ENCODE results near the gene CCDC167. TPM values are rescaled to one million over a fixed set of nuclear protein-coding genes. Genes with fewer than 3 reads are reported as not detected.

The CCDC167 gene
- total RNA-seq, 1 experiment from 2014 or later = 19.6 TPM

- H3K9me3 ChIP-seq (ENCODE audit: low read length) = no peaks in the 10 kb centered on the region
- no peak overlapping the region for H3K27ac ChIP-seq (ENCODE audit: low read length)
- no peak overlapping the region for H2AFZ ChIP-seq (ENCODE audit: low read length)
- peaks cover 11% of the 10 kb centered on the region; the same call in 1 of the 2 replicates for H3K36me3 ChIP-seq (ENCODE audit: insufficient read depth, low read length)
- DNase-seq = no peak
- no peak overlapping the region for H3K4me3 ChIP-seq (ENCODE audit: low read length)
- no peaks in the 10 kb centered on the region for H3K79me2 ChIP-seq (ENCODE audit: low read length)
- H3K9ac ChIP-seq (ENCODE audit: low read length) = no peak overlapping the region
- H3K9me2 ChIP-seq (replicated peaks; ENCODE audit: insufficient read depth, low read length) = no peaks in the 10 kb centered on the region
- H4K20me1 ChIP-seq (ENCODE audit: insufficient read depth, low read depth, low read length) = no peaks in the 10 kb centered on the region
- H3K4me1 ChIP-seq (ENCODE audit: low read length) = no peaks in the 10 kb centered on the region
- no peak overlapping the region for H3K4me2 ChIP-seq (ENCODE audit: low read depth, low read length, poor library complexity, severe bottlenecking)
- H3K27me3 ChIP-seq (ENCODE audit: low read length) = no peaks in the 10 kb centered on the region
Measured at GRCh38 chr6:37474316-37474715, 25.4 kb downstream of the CCDC167 start.

DNA sequence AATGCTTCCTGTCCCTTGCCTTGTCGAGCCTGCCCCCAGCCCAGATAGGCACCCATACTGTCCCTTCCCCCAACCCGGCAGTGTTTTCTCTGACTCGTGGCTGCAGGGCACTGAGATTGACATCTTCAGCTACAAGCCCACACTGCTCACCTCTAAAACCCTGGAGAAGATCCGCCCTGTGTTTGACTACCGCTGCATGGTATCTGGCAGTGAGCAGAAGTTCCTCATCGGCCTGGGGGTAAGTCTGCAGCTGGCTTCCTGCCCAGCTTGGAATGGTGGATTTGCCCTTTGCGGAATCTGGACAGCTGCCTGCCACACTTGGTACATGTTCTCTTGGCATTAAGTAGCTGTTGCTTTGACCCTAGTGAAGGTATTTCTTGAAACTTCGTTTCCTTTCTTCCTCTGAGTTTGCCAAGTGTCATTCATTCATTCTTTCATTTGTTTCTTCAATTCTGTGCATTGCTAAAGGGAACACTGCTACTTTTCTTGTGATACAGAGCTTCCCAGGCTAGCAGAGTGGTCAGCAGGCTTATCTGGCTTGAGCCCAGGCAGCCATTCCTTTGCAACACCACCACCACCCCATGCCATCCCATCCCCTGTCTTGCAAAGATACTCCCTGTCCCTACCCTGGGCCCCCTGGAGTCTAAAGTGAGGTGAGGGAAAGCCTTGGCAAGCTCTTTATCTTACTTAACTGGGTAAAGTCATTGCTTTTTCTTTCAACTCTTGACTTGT, 26.2 kb downstream of the CCDC167 start:
- Histone ChIP-seq H3K9ac (ENCODE audit: low read length) (no peak overlapping the region), H3K9me2 (replicated peaks; ENCODE audit: insufficient read depth, low read length) (no peaks in the 10 kb centered on the region), H3K4me3 (ENCODE audit: low read length) (no peak overlapping the region), H3K79me2 (ENCODE audit: low read length) (no peaks in the 10 kb centered on the region), H3K9me3 (ENCODE audit: low read length) (no peaks in the 10 kb centered on the region), H3K27ac (ENCODE audit: low read length) (no peak overlapping the region), H4K20me1 (ENCODE audit: insufficient read depth, low read depth, low read length) (no peaks in the 10 kb centered on the region), H3K27me3 (ENCODE audit: low read length) (no peaks in the 10 kb centered on the region), H3K36me3 (ENCODE audit: insufficient read depth, low read length) (peaks cover 11% of the 10 kb centered on the region; the same call in 1 of the 2 replicates), H3K4me1 (ENCODE audit: low read length) (no peaks in the 10 kb centered on the region), H2AFZ (ENCODE audit: low read length) (no peak overlapping the region), H3K4me2 (ENCODE audit: low read depth, low read length, poor library complexity, severe bottlenecking) (no peak overlapping the region)
- DNase-seq = no peak

DNA sequence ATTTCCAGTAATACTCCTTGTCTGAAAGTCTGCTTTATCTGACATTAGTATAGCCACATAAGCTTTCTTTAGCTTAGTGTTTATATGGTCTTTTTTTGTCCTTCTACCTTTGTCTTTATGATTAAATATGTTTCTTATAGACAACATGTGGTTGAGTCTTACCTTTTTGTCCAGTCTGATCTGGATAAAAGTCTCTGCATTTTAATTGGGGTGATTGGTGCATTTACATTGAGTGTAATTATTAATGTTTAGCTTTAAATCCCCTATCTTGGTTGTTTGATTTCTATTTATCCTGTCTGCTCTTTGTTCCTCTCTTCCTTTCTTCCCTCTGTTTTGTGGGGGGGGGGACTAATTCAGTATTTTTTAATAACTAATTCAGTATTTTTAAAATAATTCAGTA, 32.0 kb downstream of the CCDC167 start:
- Histone ChIP-seq H3K79me2 (ENCODE audit: low read length) (peaks cover 9% of the 10 kb centered on the region; the same call in 1 of the 2 replicates), H3K4me1 (ENCODE audit: low read length) (no peaks in the 10 kb centered on the region), H3K4me3 (ENCODE audit: low read length) (no peak overlapping the region), H3K27ac (ENCODE audit: low read length) (no peak overlapping the region), H4K20me1 (ENCODE audit: insufficient read depth, low read depth, low read length) (no peaks in the 10 kb centered on the region), H3K9me2 (replicated peaks; ENCODE audit: insufficient read depth, low read length) (no peaks in the 10 kb centered on the region), H3K9ac (ENCODE audit: low read length) (no peak overlapping the region), H2AFZ (ENCODE audit: low read length) (no peak overlapping the region), H3K27me3 (ENCODE audit: low read length) (no peaks in the 10 kb centered on the region), H3K4me2 (ENCODE audit: low read depth, low read length, poor library complexity, severe bottlenecking) (no peak overlapping the region), H3K36me3 (ENCODE audit: insufficient read depth, low read length) (peaks cover 34% of the 10 kb centered on the region), H3K9me3 (ENCODE audit: low read length) (peaks cover 7% of the 10 kb centered on the region)
- no peak for DNase-seq

DNA sequence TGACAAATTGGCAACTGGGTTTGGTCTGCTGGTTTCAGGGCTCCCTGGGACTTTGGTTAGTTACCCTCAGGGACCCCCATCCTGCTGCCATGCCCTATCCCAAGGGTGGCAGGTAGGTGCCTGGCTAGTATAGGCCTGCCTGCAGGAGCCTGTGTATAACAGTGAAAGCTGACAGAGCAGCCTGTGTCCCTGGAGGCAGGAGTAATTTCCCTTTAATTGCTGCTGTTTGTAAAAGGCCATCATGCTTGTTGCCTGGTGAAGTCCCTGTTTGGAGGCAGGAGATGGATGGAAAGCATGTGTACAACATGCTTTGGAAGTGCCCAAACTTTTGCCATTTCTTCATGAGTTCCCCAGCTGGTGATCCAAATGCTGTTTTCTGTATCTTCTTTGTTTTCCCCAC, 36.6 kb downstream of the CCDC167 start:
- peaks cover 6% of the 10 kb centered on the region; the same call in 1 of the 2 replicates for H3K79me2 ChIP-seq (ENCODE audit: low read length)

GRCh38 chr6:37460805-37461204, 38.9 kb downstream of the CCDC167 start:
- Histone ChIP-seq H3K27ac (ENCODE audit: low read length) (no peak overlapping the region), H3K9ac (ENCODE audit: low read length) (no peak overlapping the region), H3K4me3 (ENCODE audit: low read length) (no peak overlapping the region), H3K36me3 (ENCODE audit: insufficient read depth, low read length) (peaks cover 35% of the 10 kb centered on the region), H3K79me2 (ENCODE audit: low read length) (peaks cover 3% of the 10 kb centered on the region; the same call in 1 of the 2 replicates), H4K20me1 (ENCODE audit: insufficient read depth, low read depth, low read length) (no peaks in the 10 kb centered on the region), H3K9me3 (ENCODE audit: low read length) (no peaks in the 10 kb centered on the region), H2AFZ (ENCODE audit: low read length) (no peak overlapping the region), H3K9me2 (replicated peaks; ENCODE audit: insufficient read depth, low read length) (no peaks in the 10 kb centered on the region), H3K27me3 (ENCODE audit: low read length) (no peaks in the 10 kb centered on the region), H3K4me2 (ENCODE audit: low read depth, low read length, poor library complexity, severe bottlenecking) (no peak overlapping the region), H3K4me1 (ENCODE audit: low read length) (no peaks in the 10 kb centered on the region)
- no peak for DNase-seq

More for the DNA sequence above, 36.6 kb downstream of the CCDC167 start:
- H3K4me1 ChIP-seq (ENCODE audit: low read length) = no peaks in the 10 kb centered on the region
- peaks cover 5% of the 10 kb centered on the region; the same call in 1 of the 2 replicates for H3K9me3 ChIP-seq (ENCODE audit: low read length)
- no peak overlapping the region for H3K9ac ChIP-seq (ENCODE audit: low read length)
- H2AFZ ChIP-seq (ENCODE audit: low read length) = no peak overlapping the region
- H3K36me3 ChIP-seq (ENCODE audit: insufficient read depth, low read length) = peaks cover 46% of the 10 kb centered on the region
- no peaks in the 10 kb centered on the region for H3K9me2 ChIP-seq (replicated peaks; ENCODE audit: insufficient read depth, low read length)
- no peaks in the 10 kb centered on the region for H4K20me1 ChIP-seq (ENCODE audit: insufficient read depth, low read depth, low read length)
- H3K27me3 ChIP-seq (ENCODE audit: low read length) = no peaks in the 10 kb centered on the region
- H3K4me2 ChIP-seq (ENCODE audit: low read depth, low read length, poor library complexity, severe bottlenecking) = no peak overlapping the region
- no peak overlapping the region for H3K27ac ChIP-seq (ENCODE audit: low read length)
- no peak for DNase-seq
- no peak overlapping the region for H3K4me3 ChIP-seq (ENCODE audit: low read length)

- Histone ChIP-seq H3K4me3 (ENCODE audit: low read length) (no peak overlapping the region), H3K9me2 (replicated peaks; ENCODE audit: insufficient read depth, low read length) (no peaks in the 10 kb centered on the region), H3K27me3 (ENCODE audit: low read length) (no peaks in the 10 kb centered on the region)
Measured at GRCh38 chr6:37459981-37460800, 39.5 kb downstream of the CCDC167 start.

DNA sequence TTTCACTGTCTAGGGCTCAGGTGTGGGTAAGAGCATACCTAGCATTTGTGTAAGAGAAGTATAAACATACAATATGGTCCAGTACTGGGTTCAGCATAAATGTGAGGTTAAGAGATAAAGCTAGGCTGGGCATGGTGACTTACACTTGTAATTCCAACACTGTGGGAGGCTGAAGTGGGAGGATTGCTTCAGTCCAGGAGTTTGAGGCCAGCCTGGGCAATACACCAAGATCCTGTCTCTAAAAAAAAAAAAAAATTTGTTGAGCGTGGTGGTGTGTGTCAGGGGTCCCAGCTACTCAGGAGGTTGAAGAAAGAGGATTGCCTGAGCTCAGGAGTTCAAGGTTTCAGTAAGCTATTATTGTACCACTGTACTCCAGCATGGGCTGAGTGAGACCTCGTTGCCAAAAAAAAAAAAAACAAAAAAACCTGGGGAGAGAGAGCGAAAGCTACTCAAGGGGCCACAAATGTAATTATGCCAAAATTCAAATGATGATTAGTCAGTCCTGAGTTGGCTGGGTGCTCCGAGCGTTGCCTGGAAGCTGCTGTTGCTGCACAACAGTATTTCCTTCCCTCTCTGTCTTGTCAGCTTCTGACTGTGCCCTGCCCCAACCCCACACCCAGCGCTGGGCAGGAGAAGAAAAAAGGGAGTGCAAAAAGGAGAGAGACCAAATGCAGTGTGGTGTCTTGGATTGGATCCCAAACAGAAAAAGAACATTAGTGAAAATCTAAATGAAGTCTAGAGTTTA, 42.7 kb downstream of the CCDC167 start:
- no peak for DNase-seq
- Histone ChIP-seq H3K9me3 (ENCODE audit: low read length) (no peaks in the 10 kb centered on the region), H3K36me3 (ENCODE audit: insufficient read depth, low read length) (peaks cover 32% of the 10 kb centered on the region), H3K27ac (ENCODE audit: low read length) (no peak overlapping the region), H3K4me2 (ENCODE audit: low read depth, low read length, poor library complexity, severe bottlenecking) (no peak overlapping the region), H3K4me1 (ENCODE audit: low read length) (no peaks in the 10 kb centered on the region), H2AFZ (ENCODE audit: low read length) (no peak overlapping the region), H3K9ac (ENCODE audit: low read length) (no peak overlapping the region), H4K20me1 (ENCODE audit: insufficient read depth, low read depth, low read length) (no peaks in the 10 kb centered on the region), H3K79me2 (ENCODE audit: low read length) (peaks cover 3% of the 10 kb centered on the region; the same call in 1 of the 2 replicates), H3K9me2 (replicated peaks; ENCODE audit: insufficient read depth, low read length) (no peaks in the 10 kb centered on the region), H3K27me3 (ENCODE audit: low read length) (no peaks in the 10 kb centered on the region), H3K4me3 (ENCODE audit: low read length) (no peak overlapping the region)

More at GRCh38 chr6:37459981-37460800, 39.5 kb downstream of the CCDC167 start:
- H3K9ac ChIP-seq (ENCODE audit: low read length) = no peak overlapping the region
- H2AFZ ChIP-seq (ENCODE audit: low read length) = no peak overlapping the region
- H3K4me1 ChIP-seq (ENCODE audit: low read length) = no peaks in the 10 kb centered on the region
- H3K79me2 ChIP-seq (ENCODE audit: low read length) = peaks cover 3% of the 10 kb centered on the region; the same call in 1 of the 2 replicates
- H3K36me3 ChIP-seq (ENCODE audit: insufficient read depth, low read length) = peaks cover 29% of the 10 kb centered on the region
- no peak overlapping the region for H3K27ac ChIP-seq (ENCODE audit: low read length)
- no peaks in the 10 kb centered on the region for H3K9me3 ChIP-seq (ENCODE audit: low read length)
- DNase-seq = no peak
- no peak overlapping the region for H3K4me2 ChIP-seq (ENCODE audit: low read depth, low read length, poor library complexity, severe bottlenecking)
- H4K20me1 ChIP-seq (ENCODE audit: insufficient read depth, low read depth, low read length) = no peaks in the 10 kb centered on the region
